HEK293 (cell line): ENCODE data around the gene GHRH.

ENCODE experiments used
- BCL11A ChIP-seq: fragments of 450-650 bp; formaldehyde crosslinking; IDR thresholded peaks from 2 replicates; pipeline ENCODE4 v1.5.1; 2016; ENCODE audit warnings: low read depth, missing biosample characterization, missing genetic modification characterization
- KLF9 ChIP-seq: fragments of 450-650 bp; formaldehyde crosslinking; IDR thresholded peaks from 2 replicates; pipeline ENCODE4 v1.5.1; 2016; ENCODE audit warnings: missing biosample characterization, missing genetic modification characterization, low read depth
- ZBTB21 ChIP-seq: fragments of 450-650 bp; formaldehyde crosslinking; IDR thresholded peaks from 2 replicates; pipeline ENCODE4 v1.5.1; 2017; ENCODE audit warnings: missing biosample characterization, missing genetic modification characterization
- ZFP3 ChIP-seq: fragments of 450-650 bp; formaldehyde crosslinking; IDR thresholded peaks from 2 replicates; pipeline ENCODE4 v1.5.1; 2016; ENCODE audit warnings: low read depth, missing biosample characterization, missing genetic modification characterization
- ZFP37 ChIP-seq: fragments of 450-650 bp; formaldehyde crosslinking; IDR thresholded peaks from 2 replicates; pipeline ENCODE4 v1.5.1; 2016; ENCODE audit warnings: missing biosample characterization, missing genetic modification characterization
- ZNF10 ChIP-seq: fragments of 450-650 bp; formaldehyde crosslinking; IDR thresholded peaks from 2 replicates; pipeline ENCODE4 v1.5.1; 2017; ENCODE audit warnings: missing biosample characterization, missing genetic modification characterization
- ZNF776 ChIP-seq: fragments of 450-650 bp; formaldehyde crosslinking; IDR thresholded peaks from 2 replicates; pipeline ENCODE4 v1.5.0; 2017; ENCODE audit warnings: missing biosample characterization, missing genetic modification characterization, borderline replicate concordance
- TF ChIP-seq, protein P1 (sequence below): fragments of 450-650 bp; formaldehyde crosslinking; IDR thresholded peaks from 2 replicates; pipeline ENCODE4 v1.5.1; 2016; ENCODE audit warnings: missing biosample characterization, missing genetic modification characterization

DNA sequence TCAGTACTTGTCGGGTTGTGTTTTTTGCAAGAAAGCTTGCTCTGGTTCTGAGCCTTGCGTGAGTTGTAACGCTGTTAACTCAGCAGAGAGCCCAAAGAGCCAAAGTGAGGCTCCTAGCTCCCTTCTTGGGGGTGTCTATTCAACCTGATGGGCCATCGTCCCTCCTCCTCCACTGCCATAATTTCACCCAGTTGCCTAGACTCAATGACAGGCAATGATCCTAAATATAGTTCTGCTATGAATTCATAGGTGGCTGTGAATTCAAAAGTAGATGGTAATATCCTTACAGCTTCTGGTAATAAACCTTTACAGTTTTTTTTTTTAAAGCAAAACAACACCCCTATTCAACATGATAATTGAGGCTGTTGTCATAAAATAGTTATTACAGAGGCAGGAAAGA lies 39.5 kb downstream of the GHRH start:
- TF ChIP-seq ZNF776 (tag by site-specific recombination) (no peak), BCL11A (tag by site-specific recombination) (no peak), ZNF10 (tag by site-specific recombination) (no peak), ZFP37 (tag by site-specific recombination) (no peak), KLF9 (no peak), ZFP3 (no peak), ZBTB21 (tag by site-specific recombination) (no peak)
- TF ChIP-seq, protein P1, sequence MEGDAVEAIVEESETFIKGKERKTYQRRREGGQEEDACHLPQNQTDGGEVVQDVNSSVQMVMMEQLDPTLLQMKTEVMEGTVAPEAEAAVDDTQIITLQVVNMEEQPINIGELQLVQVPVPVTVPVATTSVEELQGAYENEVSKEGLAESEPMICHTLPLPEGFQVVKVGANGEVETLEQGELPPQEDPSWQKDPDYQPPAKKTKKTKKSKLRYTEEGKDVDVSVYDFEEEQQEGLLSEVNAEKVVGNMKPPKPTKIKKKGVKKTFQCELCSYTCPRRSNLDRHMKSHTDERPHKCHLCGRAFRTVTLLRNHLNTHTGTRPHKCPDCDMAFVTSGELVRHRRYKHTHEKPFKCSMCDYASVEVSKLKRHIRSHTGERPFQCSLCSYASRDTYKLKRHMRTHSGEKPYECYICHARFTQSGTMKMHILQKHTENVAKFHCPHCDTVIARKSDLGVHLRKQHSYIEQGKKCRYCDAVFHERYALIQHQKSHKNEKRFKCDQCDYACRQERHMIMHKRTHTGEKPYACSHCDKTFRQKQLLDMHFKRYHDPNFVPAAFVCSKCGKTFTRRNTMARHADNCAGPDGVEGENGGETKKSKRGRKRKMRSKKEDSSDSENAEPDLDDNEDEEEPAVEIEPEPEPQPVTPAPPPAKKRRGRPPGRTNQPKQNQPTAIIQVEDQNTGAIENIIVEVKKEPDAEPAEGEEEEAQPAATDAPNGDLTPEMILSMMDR: no peak
